ENCODE data around the gene C16orf46.

DNA sequence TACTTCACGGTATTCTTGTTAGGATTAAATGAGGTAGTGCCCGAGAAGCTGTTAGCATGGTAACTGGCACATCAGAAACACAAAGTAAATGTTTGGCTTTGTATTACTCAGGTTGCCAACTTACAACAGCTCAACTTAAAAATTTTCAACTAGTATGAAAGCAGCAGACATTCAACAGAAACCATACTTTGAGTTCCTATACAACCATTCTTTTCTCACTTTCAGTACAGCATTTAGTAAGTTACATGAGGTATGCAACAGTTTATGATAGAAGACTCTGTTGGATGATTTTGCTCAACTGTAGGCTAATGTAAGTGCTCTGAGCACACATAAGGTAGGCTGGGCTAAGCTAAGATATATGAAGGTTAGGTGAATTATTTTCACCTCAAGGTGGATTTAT lies 62.4 kb downstream of the C16orf46 start:
- TF ChIP-seq, protein P1, sequence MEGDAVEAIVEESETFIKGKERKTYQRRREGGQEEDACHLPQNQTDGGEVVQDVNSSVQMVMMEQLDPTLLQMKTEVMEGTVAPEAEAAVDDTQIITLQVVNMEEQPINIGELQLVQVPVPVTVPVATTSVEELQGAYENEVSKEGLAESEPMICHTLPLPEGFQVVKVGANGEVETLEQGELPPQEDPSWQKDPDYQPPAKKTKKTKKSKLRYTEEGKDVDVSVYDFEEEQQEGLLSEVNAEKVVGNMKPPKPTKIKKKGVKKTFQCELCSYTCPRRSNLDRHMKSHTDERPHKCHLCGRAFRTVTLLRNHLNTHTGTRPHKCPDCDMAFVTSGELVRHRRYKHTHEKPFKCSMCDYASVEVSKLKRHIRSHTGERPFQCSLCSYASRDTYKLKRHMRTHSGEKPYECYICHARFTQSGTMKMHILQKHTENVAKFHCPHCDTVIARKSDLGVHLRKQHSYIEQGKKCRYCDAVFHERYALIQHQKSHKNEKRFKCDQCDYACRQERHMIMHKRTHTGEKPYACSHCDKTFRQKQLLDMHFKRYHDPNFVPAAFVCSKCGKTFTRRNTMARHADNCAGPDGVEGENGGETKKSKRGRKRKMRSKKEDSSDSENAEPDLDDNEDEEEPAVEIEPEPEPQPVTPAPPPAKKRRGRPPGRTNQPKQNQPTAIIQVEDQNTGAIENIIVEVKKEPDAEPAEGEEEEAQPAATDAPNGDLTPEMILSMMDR (IDR thresholded peaks at IDR 0.05), result no peak
- TF ChIP-seq POLR2A (IDR thresholded peaks at IDR 0.05), result no peak

All from tibial nerve (tissue), 3 donors.